Ovary (tissue), 3 donors: ENCODE measurements around the gene MKLN1.

Source experiments
- CTCF ChIP-seq, 3 donors: fragments of 450-650 bp in 2 of 3; fragments of 200-600 bp in 1 of 3; IDR thresholded peaks; one replicate each; pipeline versions ENCODE4 v1.5.1 to v1.8.0; 2016 to 2022; ENCODE audit warnings: antibody characterized with exemption in 3 of 3, mild to moderate bottlenecking in 1 of 3
- POLR2A ChIP-seq: fragments of 450-650 bp; IDR thresholded peaks from one replicate; pipeline ENCODE4 v1.6.1; 2017; ENCODE audit warnings: antibody characterized with exemption, mild to moderate bottlenecking, moderate library complexity
- donor health status: DM: no; HTN: no; CAD: no.

GRCh38 chr7:131412031-131412430, 84.4 kb downstream of the MKLN1 start:
- TF ChIP-seq CTCF (IDR thresholded peaks at IDR 0.05) (no peak), POLR2A (no peak)
